ENCODE measurements around the gene ALOX12B. TPM values are rescaled to one million over a fixed set of nuclear protein-coding genes. Genes with fewer than 3 reads are reported as not detected.
A peak's percentile ranks its signal among the peaks of the same experiment; 100 is the strongest.

Gene ALOX12B
- total RNA-seq, 1 donor from 2014 or later: 0.41 TPM

DNA sequence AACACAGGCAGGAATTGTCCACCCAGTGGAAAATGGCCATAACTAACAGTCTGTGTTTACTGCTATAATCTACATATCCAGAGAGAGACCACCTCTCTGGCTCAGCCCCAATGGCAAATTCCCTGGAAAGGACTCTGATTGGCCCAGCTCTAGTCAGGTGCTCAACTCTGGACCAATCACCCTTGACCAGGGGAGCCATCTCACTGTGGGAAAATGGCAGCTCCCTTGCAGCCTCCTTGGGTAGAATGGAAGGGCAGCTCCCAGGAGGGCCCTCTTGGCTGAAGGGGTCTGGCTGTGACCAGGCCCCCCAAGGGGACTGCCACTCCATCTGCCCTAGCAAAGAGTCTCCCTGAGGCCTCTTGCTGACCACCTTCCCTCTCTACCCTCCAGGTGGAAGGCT, 45.5 kb downstream of the ALOX12B start:
- Mint-ChIP-seq H3K4me3 (ENCODE audit: low read depth) (no peak overlapping the region), H3K36me3 (ENCODE audit: insufficient read depth) (no peaks in the 10 kb centered on the region), H3K4me1 (ENCODE audit: low read depth) (no peaks in the 10 kb centered on the region), H3K9me3 (ENCODE audit: low read depth) (no peaks in the 10 kb centered on the region), H3K27me3 (peaks cover 83% of the 10 kb centered on the region), H3K27ac (no peak overlapping the region)
- TF ChIP-seq, protein P1, sequence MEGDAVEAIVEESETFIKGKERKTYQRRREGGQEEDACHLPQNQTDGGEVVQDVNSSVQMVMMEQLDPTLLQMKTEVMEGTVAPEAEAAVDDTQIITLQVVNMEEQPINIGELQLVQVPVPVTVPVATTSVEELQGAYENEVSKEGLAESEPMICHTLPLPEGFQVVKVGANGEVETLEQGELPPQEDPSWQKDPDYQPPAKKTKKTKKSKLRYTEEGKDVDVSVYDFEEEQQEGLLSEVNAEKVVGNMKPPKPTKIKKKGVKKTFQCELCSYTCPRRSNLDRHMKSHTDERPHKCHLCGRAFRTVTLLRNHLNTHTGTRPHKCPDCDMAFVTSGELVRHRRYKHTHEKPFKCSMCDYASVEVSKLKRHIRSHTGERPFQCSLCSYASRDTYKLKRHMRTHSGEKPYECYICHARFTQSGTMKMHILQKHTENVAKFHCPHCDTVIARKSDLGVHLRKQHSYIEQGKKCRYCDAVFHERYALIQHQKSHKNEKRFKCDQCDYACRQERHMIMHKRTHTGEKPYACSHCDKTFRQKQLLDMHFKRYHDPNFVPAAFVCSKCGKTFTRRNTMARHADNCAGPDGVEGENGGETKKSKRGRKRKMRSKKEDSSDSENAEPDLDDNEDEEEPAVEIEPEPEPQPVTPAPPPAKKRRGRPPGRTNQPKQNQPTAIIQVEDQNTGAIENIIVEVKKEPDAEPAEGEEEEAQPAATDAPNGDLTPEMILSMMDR (IDR thresholded peaks at IDR 0.05; ENCODE audit: unreplicated experiment): no peak
- no peak for DNase-seq (ENCODE audit: low spot score, unreplicated experiment)

DNA sequence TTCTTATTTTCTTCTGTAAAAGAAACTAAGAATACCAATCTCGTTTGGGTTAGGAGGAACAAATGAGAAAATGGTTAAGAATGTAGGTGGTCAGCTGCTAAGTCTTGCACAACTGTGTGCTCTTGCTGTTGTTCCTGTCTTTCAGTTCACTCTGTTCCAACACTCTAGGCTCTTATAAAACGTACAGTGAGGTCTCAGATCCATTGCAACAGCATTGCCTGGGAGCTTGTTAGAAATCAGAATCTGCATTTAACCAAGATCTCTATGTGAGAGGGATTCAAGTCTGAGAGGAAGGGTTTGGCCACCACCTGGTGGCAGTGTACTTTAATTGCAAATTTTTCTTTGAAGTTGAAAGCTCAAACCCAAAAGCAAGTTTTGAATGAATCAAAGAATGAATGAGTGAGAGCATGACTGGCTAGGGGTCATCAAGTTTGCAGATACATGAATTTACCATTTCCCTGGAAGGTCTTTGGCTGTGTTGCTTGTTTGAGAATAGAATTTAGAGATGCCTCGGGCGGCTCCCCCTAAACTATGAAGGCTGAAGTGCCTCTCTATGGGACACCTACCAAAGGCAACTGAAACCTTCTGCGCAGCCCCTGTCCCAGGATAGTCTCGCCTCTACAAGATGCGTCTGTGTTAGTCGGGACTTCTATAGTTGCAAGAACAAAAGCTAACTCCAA, 46.1 kb downstream of the ALOX12B start:
- Mint-ChIP-seq H3K4me3 (ENCODE audit: low read depth) (no peak overlapping the region), H3K4me1 (ENCODE audit: low read depth) (no peaks in the 10 kb centered on the region), H3K27ac (no peak overlapping the region), H3K9me3 (ENCODE audit: low read depth) (no peaks in the 10 kb centered on the region), H3K36me3 (ENCODE audit: insufficient read depth) (no peaks in the 10 kb centered on the region), H3K27me3 (peaks cover 77% of the 10 kb centered on the region)
- no peak for DNase-seq (ENCODE audit: low spot score, unreplicated experiment)
- TF ChIP-seq, protein P1 (IDR thresholded peaks at IDR 0.05; ENCODE audit: unreplicated experiment): peak; percentile 62

- peaks cover 73% of the 10 kb centered on the region for H3K27me3 Mint-ChIP-seq
- no peak overlapping the region for H3K27ac Mint-ChIP-seq
Measured at GRCh38 chr17:8039611-8040168, 47.8 kb downstream of the ALOX12B start.

DNA sequence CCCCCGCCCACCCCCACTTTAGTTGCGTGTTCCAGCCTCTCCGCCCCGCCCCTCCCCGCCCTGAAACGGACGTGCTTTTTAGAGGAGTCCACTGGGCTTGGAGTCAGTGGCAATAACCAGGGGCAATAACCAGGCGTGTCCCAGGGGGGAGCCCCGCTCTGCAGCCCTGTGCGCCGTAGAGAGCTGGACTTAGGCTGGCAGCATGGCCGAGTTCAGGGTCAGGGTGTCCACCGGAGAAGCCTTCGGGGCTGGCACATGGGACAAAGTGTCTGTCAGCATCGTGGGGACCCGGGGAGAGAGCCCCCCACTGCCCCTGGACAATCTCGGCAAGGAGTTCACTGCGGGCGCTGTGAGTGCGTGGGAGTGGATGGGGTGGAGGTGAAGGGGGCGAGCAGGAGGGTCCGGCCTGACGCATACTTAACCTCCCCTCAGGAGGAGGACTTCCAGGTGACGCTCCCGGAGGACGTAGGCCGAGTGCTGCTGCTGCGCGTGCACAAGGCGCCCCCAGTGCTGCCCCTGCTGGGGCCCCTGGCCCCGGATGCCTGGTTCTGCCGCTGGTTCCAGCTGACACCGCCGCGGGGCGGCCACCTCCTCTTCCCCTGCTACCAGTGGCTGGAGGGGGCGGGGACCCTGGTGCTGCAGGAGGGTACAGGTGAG, 48.4 kb downstream of the ALOX12B start, which contains the start of gene ALOX15B:
Gene ALOX15B (plus strand): TSS at position 106 of the 657 bp plus-strand sequence. CDS start 97 bp downstream, at position 203.
- Mint-ChIP-seq H3K4me3 (ENCODE audit: low read depth) (no peak within 1 kb of the TSS), H3K9me3 (ENCODE audit: low read depth) (no peaks in the 10 kb centered on the region)

More at GRCh38 chr17:8039611-8040168, 47.8 kb downstream of the ALOX12B start:
- H3K4me1 Mint-ChIP-seq (ENCODE audit: low read depth): no peaks in the 10 kb centered on the region
- H3K36me3 Mint-ChIP-seq (ENCODE audit: insufficient read depth): no peaks in the 10 kb centered on the region
- no peaks in the 10 kb centered on the region for H3K9me3 Mint-ChIP-seq (ENCODE audit: low read depth)
- DNase-seq (ENCODE audit: low spot score, unreplicated experiment): no peak
- TF ChIP-seq, protein P1 (IDR thresholded peaks at IDR 0.05; ENCODE audit: unreplicated experiment): no peak
- no peak overlapping the region for H3K4me3 Mint-ChIP-seq (ENCODE audit: low read depth)

DNA sequence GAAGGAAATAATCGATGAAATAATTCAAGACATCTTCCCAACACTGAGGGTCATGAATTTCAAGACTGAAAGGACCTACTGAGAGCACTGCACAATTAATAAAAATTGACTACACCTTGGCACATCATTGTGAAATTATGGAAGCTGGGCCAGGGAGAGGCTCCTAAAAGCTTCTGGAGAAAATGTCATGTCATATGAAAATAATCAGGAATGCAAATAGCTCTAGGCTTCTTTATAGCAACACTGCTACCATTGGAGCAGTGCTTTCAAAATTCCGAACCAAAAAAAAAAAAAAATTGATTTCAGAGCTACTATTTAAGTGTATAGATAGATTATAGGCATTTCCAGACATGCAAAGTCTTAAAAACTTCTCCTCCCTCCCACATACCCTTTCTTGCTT, 55.1 kb downstream of the ALOX12B start:
- no peak overlapping the region for H3K27ac Mint-ChIP-seq
- DNase-seq (ENCODE audit: low spot score, unreplicated experiment): no peak
- H3K36me3 Mint-ChIP-seq (ENCODE audit: insufficient read depth): no peaks in the 10 kb centered on the region
- peaks cover 3% of the 10 kb centered on the region for H3K4me1 Mint-ChIP-seq (ENCODE audit: low read depth)
- no peaks in the 10 kb centered on the region for H3K9me3 Mint-ChIP-seq (ENCODE audit: low read depth)
- peaks cover 67% of the 10 kb centered on the region for H3K27me3 Mint-ChIP-seq
- TF ChIP-seq, protein P1 (IDR thresholded peaks at IDR 0.05; ENCODE audit: unreplicated experiment): no peak
- no peak overlapping the region for H3K4me3 Mint-ChIP-seq (ENCODE audit: low read depth)

More for the DNA sequence above, 48.4 kb downstream of the ALOX12B start, which contains the start of gene ALOX15B:
- Mint-ChIP-seq H3K27ac (peak within 1 kb of the TSS; percentile 11), H3K4me1 (ENCODE audit: low read depth) (no peaks in the 10 kb centered on the region), H3K27me3 (peaks cover 73% of the 10 kb centered on the region), H3K36me3 (ENCODE audit: insufficient read depth) (no peaks in the 10 kb centered on the region)
- TF ChIP-seq, protein P1 (IDR thresholded peaks at IDR 0.05; ENCODE audit: unreplicated experiment): no peak
- DNase-seq (ENCODE audit: low spot score, unreplicated experiment): no peak
